ENCODE data around the gene BAZ2B.

- no peak for TF ChIP-seq CTCF (IDR thresholded peaks at IDR 0.05; ENCODE audit: poor library complexity, severe bottlenecking)
- no peak for TF ChIP-seq SMC3 (conservative IDR thresholded peaks at IDR 0.05; ENCODE audit: poor library complexity)
- no peak for TF ChIP-seq POLR2AphosphoS5 (IDR thresholded peaks at IDR 0.05)
- TF ChIP-seq EZH2 (IDR thresholded peaks at IDR 0.05; ENCODE audit: borderline replicate concordance, insufficient read depth, low read length, poor library complexity, severe bottlenecking): no peak
- TF ChIP-seq TAF1 (IDR thresholded peaks at IDR 0.05; ENCODE audit: low read depth): no peak
Measured at GRCh38 chr2:159446817-159447216, 169.5 kb downstream of the BAZ2B start.
